IPS DF 6.9 (cell line): ENCODE data around the gene CYB5R2.

Experiments used
- DNase-seq: peaks from one replicate; pipeline ENCODE4 v3.0.0-alpha.2; 2013; ENCODE audit warnings: low read depth, low spot score
- H3K27ac ChIP-seq: one replicate; pipeline ENCODE4 v1.5.1; 2013; ENCODE audit warnings: low read length, control low read depth
- H3K27me3 ChIP-seq: 2 replicates; pipeline ENCODE4 v1.6.1; 2013; ENCODE audit warnings: mild to moderate bottlenecking, low read length; ENCODE audit not compliant: control insufficient read depth, insufficient read depth
- H3K36me3 ChIP-seq: 2 replicates; pipeline ENCODE4 v1.6.1; 2013; ENCODE audit warnings: low read length; ENCODE audit not compliant: control insufficient read depth, insufficient read depth
- H3K4me1 ChIP-seq: 2 replicates; pipeline ENCODE4 v1.6.1; 2013; ENCODE audit warnings: low read length; ENCODE audit not compliant: control insufficient read depth, insufficient read depth
- H3K4me3 ChIP-seq: 2 replicates; pipeline ENCODE4 v1.5.1; 2013; ENCODE audit warnings: mild to moderate bottlenecking, low read length
- H3K9me3 ChIP-seq: 2 replicates; pipeline ENCODE4 v1.6.1; 2013; ENCODE audit warnings: low read length, inconsistent platforms; ENCODE audit not compliant: control insufficient read depth, insufficient read depth
- WGBS: extraction: QIAGEN DNeasy Blood & Tissue Kit; methylation state at CpG from one replicate; pipeline ENCODE4 v1.1.7; 2013; ENCODE audit warnings: mixed read lengths, missing lambda C conversion rate; ENCODE audit not compliant: insufficient read length, insufficient coverage; 5-methylcytosine and 5-hydroxymethylcytosine counted together

Gene CYB5R2

DNA sequence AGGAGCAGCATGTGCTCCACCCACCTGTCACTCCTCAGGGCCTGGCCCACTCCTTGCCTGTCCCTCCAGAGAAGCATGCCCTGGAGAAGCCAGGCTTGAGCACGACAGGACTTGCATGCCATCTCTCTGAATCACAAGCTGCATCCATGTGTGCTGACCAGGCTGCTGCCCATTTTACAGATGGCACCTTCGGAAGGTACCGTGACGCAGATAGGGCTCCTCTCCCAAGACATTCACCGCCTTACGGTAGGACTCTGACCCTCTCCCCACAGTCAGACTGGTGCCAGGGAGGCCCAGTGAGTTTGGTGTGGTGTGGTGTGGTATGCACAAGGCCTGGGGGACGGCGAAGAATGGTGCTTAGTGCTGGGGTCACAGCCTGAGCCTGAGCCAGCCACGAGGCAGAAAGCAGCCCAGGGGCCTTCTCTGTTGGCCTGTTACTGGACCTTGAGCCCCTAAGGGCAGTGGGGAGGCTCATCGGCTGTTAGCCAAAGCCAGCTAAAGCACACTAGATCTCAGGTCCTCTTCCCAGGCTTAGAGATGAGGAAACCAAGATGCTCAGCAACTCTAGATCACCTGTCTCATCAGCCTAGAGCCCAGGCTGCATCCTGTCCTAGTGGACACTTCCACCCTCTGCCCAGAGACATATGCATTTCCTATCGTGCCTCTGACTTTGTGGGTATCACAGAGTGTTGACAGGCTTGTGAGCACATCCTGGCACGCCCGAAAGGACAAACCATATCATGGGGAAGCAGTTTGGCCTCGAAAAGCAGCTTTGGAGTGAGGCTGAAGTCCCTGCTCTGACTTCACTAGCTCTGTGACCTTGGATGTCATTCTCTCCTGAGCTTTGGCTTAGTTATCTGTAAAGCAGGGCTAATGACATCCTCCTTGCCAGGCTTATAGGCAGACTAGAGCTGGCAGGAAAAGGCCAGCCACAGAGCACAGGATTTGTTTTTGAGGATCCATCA lies 17.8 kb downstream of the CYB5R2 start:
- Histone ChIP-seq H3K27me3 (no peaks in the 10 kb centered on the region), H3K4me3 (no peak overlapping the region), H3K9me3 (no peaks in the 10 kb centered on the region), H3K27ac (no peak overlapping the region), H3K36me3 (peaks cover 5% of the 10 kb centered on the region; the same call in 1 of the 2 replicates), H3K4me1 (no peaks in the 10 kb centered on the region)
- no peak for DNase-seq
- WGBS, result no CpG with 5 or more reads among the region's 14 CpGs

DNA sequence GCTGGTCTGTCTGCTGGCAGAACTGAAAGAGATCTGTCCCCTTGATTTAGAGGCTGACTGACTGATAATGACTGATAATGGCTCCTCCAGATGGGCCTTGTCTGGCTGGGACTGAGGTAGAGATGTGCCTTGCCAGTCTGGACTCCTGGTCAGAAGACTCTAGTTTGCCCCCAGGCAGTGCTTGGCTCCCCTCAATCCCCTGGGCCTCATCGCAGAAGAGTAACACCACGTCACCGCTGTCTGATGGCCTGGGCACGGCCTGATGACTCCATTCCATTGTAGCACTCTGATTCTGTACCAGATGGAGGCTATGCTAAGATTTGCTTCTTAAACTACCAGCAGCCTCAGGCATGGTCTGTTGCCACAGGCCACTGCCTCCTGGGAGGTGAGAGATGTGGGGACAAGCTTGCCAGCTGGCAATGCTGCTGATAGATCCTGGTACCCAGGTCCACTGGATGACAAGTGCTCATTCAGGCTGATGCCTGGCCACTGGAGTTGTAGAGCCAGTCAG lies 19.1 kb downstream of the CYB5R2 start:
- WGBS, result no CpG with 5 or more reads among the region's 4 CpGs
- no peak for DNase-seq
- H3K27ac ChIP-seq, result no peak overlapping the region
- H3K36me3 ChIP-seq, result peaks cover 5% of the 10 kb centered on the region; the same call in 1 of the 2 replicates
- H3K9me3 ChIP-seq, result no peaks in the 10 kb centered on the region
- no peak overlapping the region for H3K4me3 ChIP-seq
- no peaks in the 10 kb centered on the region for H3K27me3 ChIP-seq
- no peaks in the 10 kb centered on the region for H3K4me1 ChIP-seq

DNA sequence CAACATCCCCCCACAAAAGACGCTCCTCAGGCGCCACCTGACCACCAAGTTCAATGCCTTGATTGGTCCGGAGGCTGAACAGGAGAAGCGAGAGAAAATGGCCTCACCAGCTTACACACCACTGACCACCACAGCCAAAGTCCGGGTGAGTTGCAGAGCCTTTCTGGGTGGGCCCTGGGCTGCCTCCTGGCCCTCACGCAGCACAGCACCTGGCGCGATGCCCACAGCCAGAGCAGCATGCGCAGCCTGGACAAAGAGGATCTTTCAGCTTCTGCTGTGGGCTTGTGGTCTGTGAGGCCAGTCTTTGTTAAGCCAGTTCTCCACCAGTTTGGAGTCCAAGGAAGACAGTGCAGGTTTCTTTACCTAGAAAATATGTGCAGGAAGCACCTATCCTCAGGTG lies 21.6 kb downstream of the CYB5R2 start:
- no peak overlapping the region for H3K4me3 ChIP-seq
- WGBS, result no CpG with 5 or more reads among the region's 9 CpGs
- H3K36me3 ChIP-seq, result peaks cover 5% of the 10 kb centered on the region; the same call in 1 of the 2 replicates
- H3K4me1 ChIP-seq, result no peaks in the 10 kb centered on the region
- H3K27ac ChIP-seq, result no peak overlapping the region
- no peaks in the 10 kb centered on the region for H3K27me3 ChIP-seq
- DNase-seq, result no peak
- no peaks in the 10 kb centered on the region for H3K9me3 ChIP-seq

DNA sequence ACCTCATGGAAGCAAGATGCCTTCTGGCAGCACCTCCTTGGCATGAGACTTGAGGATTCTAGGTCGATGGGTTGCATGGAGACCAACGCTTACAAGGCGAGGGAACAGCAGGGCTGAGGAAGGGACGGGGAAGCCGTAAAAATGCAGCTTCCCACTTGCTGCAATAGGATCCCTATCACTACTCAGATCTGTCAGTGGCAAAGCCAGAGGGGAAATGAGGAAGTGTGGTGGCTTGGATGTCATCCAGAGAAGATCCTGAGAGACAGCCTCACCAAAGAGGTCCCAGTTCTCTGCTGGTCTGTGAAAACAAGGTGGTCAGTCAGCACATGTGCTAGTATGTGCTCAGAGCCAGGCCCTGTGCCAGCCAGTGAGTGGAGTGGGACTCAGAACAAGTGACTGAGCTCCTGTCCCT lies 22.2 kb downstream of the CYB5R2 start:
- no peaks in the 10 kb centered on the region for H3K4me1 ChIP-seq
- no CpG with 5 or more reads among the region's 5 CpGs for WGBS
- H3K9me3 ChIP-seq, result no peaks in the 10 kb centered on the region
- no peaks in the 10 kb centered on the region for H3K27me3 ChIP-seq
- peaks cover 5% of the 10 kb centered on the region; the same call in 1 of the 2 replicates for H3K36me3 ChIP-seq
- no peak for DNase-seq
- no peak overlapping the region for H3K27ac ChIP-seq
- no peak overlapping the region for H3K4me3 ChIP-seq

DNA sequence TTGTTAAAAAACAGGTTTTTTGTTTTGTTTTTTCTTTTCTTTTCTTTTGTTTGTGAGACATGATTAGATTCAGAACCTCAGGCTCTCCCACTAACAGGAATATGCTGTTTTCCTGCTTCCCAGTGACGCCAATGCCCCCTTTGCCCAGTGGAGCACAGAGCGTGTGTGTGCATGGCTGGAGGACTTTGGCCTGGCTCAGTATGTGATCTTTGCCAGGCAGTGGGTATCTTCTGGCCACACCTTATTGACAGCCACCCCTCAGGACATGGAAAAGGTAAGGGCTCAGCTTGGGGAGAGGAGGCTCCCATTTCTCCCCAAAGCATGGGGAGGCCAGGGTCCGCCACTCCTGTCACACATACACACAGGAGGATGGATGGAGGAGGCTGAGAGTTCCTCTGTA lies 25.0 kb downstream of the CYB5R2 start:
- H3K9me3 ChIP-seq, result no peaks in the 10 kb centered on the region
- no CpG with 5 or more reads among the region's 3 CpGs for WGBS
- no peaks in the 10 kb centered on the region for H3K4me1 ChIP-seq
- H3K4me3 ChIP-seq, result no peak overlapping the region
- no peak overlapping the region for H3K27ac ChIP-seq
- peaks cover 5% of the 10 kb centered on the region; the same call in 1 of the 2 replicates for H3K36me3 ChIP-seq
- no peak for DNase-seq
- no peaks in the 10 kb centered on the region for H3K27me3 ChIP-seq

DNA sequence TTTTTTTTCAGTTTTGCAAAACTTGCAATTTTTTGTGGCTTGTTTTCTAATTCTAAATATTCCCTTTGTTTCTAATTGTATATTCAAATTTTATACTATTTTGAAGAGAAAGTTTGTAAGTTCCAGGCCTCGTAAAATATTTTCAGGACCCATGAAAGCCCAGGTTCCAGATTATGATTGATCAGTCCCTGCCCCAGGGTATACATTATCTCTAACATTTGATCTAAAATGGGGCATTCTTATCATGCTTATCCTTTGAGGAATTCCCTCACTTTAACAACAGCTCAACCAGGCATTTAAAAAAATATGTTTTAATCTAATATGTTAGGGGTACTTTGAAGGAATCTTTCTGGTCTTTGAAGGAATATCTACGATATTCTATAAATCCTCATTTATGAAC lies 26.4 kb downstream of the CYB5R2 start:
- H3K36me3 ChIP-seq, result peaks cover 3% of the 10 kb centered on the region; the same call in 1 of the 2 replicates
- no peak overlapping the region for H3K4me3 ChIP-seq
- no peaks in the 10 kb centered on the region for H3K4me1 ChIP-seq
- no peaks in the 10 kb centered on the region for H3K9me3 ChIP-seq
- no peak for DNase-seq
- WGBS, result no CpG with 5 or more reads among the region's 2 CpGs
- no peaks in the 10 kb centered on the region for H3K27me3 ChIP-seq
- H3K27ac ChIP-seq, result no peak overlapping the region

DNA sequence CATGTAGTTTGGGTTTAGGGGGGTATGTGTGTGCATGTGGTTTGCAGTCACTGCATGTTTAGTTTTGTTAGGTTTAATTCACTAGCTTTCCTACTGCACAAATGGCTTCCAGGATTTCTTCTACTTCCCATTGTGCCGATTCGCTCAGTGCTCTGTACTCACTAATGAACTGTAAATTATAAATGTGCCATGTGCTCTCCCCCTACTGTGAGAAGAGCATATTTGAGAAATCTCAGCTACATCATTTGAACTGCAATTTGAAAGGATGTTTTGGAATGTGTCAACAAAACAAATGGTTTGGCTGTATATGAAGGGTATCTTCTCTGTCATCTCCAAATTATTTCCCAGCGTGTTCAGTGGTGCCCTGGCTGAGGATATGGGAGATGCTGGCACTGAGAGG lies 28.1 kb downstream of the CYB5R2 start:
- DNase-seq, result no peak
- no peak overlapping the region for H3K4me3 ChIP-seq
- H3K36me3 ChIP-seq, result no peaks in the 10 kb centered on the region
- WGBS, result no CpG with 5 or more reads among the region's 3 CpGs
- no peak overlapping the region for H3K27ac ChIP-seq
- H3K9me3 ChIP-seq, result no peaks in the 10 kb centered on the region
- H3K4me1 ChIP-seq, result no peaks in the 10 kb centered on the region
- H3K27me3 ChIP-seq, result no peaks in the 10 kb centered on the region

DNA sequence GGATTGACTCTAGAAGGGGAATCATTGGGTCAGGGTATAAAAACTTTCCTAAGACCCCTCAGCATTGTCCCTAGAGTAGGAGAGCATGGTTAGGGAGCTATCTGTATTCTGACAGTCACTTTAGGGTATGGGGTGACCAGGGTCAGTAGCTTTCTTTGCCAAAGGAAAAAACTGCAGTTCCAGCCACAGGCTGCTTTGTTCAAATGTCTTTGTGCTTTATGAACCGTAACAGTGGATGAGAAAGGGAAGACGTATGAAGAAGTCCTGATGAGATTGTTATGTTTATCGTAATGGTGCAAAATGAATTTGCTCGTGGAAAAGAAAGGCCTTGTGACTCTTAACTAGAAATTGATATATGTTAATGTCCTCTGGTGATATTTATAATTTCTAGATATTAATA lies 30.0 kb downstream of the CYB5R2 start:
- Histone ChIP-seq H3K36me3 (no peaks in the 10 kb centered on the region), H3K27me3 (no peaks in the 10 kb centered on the region), H3K4me3 (no peak overlapping the region), H3K4me1 (no peaks in the 10 kb centered on the region), H3K9me3 (no peaks in the 10 kb centered on the region), H3K27ac (no peak overlapping the region)
- DNase-seq, result no peak
- WGBS, result 100% methylated on average over 4 of the region's 4 CpGs

DNA sequence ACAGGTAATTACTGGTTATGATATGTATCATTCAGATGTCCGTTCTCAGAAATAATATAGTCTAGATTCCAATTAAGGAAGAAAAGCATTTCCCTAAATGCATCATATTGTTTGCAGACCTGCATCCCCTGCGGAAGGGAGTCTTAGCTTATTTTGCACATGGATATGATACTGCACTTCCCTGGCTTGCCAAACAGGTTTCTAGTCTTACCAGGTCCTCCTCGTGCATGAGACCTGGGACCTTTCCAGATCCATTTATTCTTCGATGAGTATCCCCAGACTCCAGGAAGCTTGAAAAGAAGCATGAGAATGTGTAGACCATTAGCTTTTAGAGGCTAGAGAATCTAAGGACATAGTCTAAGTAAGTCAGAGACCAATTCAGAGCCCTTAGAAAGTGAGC lies 30.6 kb downstream of the CYB5R2 start:
- Histone ChIP-seq H3K27me3 (no peaks in the 10 kb centered on the region), H3K9me3 (no peaks in the 10 kb centered on the region), H3K4me3 (no peak overlapping the region), H3K4me1 (no peaks in the 10 kb centered on the region), H3K36me3 (no peaks in the 10 kb centered on the region), H3K27ac (no peak overlapping the region)
- WGBS, result no CpG with 5 or more reads among the region's 4 CpGs
- no peak for DNase-seq

DNA sequence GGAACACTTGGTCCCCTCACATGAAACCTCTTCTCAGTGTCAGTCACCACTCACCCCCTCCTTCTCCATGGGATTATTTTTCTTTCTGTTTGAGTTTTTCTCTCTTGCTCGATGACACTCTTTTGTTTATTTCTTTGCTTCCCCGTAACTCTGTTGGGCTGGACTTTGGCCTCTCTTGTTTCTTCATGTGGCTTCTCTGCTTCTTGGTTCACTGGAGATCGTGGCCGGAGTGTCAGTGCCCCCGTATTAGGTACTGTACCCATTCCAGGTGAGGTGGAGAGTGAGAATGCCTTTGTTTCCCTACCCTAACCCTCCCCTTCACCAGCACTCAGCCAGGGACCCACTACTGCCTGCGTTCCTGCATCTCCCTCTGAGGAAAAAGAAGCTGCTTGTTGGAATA lies 32.5 kb downstream of the CYB5R2 start:
- H3K4me1 ChIP-seq, result no peaks in the 10 kb centered on the region
- WGBS, result no CpG with 5 or more reads among the region's 6 CpGs
- H3K36me3 ChIP-seq, result no peaks in the 10 kb centered on the region
- no peaks in the 10 kb centered on the region for H3K9me3 ChIP-seq
- H3K4me3 ChIP-seq, result no peak overlapping the region
- no peaks in the 10 kb centered on the region for H3K27me3 ChIP-seq
- no peak overlapping the region for H3K27ac ChIP-seq
- no peak for DNase-seq
